Thyroid gland (tissue), 4 donors: Measurements from ENCODE around the gene SEPTIN10.

Source experiments
- POLR2A ChIP-seq, 2 donors: fragments of 450-650 bp; IDR thresholded peaks; one replicate each; pipeline ENCODE4 v1.6.1; 2017; ENCODE audit warnings: antibody characterized with exemption in 2 of 2, mild to moderate bottlenecking in 2 of 2, moderate library complexity in 1 of 2
- TF ChIP-seq, protein P1 (sequence below), 6 experiments: fragments of 200-600 bp in 3 of 6; fragments of 450-650 bp in 3 of 6; sonication (generic) in 3 of 6; IDR thresholded peaks; one replicate each; pipeline ENCODE4 v1.5.1; 2016 to 2019; ENCODE audit warnings: antibody characterized with exemption in 6 of 6, mild to moderate bottlenecking in 2 of 6, inconsistent platforms in 1 of 6, moderate library complexity in 1 of 6

DNA sequence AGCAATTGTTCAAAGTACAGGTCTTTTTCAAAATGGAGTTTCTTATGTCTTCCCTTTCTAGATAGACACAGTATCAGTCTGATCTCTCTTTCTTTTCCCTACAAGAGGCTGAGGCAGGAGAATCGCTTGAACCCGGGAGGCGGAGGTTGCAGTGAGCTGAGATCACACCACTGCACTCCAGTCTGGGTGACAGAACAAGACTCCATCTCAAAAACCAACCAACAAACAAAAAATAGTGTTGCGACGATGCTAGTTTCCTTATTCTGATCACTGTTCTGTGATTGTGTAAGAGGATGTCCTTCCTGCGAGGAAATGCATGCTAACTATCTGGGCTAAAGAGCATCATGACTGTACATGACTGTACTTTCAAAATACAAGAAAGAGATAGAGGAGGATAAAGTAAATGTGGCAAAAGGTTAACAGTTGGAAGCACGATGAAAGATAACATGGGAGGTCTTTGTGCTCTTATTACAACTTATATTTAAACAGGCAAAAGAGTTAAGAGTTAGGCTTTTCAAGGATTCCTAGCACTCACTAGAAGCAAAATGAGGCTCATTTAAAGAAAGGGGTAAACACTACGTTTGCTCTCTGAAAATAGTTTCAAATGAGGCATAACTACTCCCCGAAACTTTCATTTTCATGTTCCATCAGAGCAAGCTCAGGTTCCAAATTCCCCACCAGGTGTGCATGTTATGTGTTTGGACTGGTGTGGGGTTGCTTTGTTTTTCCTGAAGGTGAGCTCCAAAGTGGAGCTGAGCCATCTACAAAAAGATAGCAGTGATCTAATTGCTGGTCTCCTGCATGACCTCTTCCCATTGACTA, 24.2 kb upstream of the SEPTIN10 start:
- TF ChIP-seq POLR2A (IDR thresholded peaks at IDR 0.05): no peak
- TF ChIP-seq, protein P1, sequence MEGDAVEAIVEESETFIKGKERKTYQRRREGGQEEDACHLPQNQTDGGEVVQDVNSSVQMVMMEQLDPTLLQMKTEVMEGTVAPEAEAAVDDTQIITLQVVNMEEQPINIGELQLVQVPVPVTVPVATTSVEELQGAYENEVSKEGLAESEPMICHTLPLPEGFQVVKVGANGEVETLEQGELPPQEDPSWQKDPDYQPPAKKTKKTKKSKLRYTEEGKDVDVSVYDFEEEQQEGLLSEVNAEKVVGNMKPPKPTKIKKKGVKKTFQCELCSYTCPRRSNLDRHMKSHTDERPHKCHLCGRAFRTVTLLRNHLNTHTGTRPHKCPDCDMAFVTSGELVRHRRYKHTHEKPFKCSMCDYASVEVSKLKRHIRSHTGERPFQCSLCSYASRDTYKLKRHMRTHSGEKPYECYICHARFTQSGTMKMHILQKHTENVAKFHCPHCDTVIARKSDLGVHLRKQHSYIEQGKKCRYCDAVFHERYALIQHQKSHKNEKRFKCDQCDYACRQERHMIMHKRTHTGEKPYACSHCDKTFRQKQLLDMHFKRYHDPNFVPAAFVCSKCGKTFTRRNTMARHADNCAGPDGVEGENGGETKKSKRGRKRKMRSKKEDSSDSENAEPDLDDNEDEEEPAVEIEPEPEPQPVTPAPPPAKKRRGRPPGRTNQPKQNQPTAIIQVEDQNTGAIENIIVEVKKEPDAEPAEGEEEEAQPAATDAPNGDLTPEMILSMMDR (IDR thresholded peaks at IDR 0.05): no peak
